Liver (tissue), 3 donors: ENCODE results near the gene PAPOLB.

Experiments used
- CTCF ChIP-seq: fragments of 150-350 bp; IDR thresholded peaks from 2 replicates; pipeline ENCODE4 v1.5.1; 2017; ENCODE audit warnings: improper control_type of control experiment, low read depth, low read length; ENCODE audit not compliant: missing input control
- FOXA1 ChIP-seq: IDR thresholded peaks from 2 replicates; pipeline ENCODE4 v1.6.1; 2016; ENCODE audit warnings: antibody characterized with exemption
- GABPA ChIP-seq, 2 donors: IDR thresholded peaks in 1 of 2; conservative IDR thresholded peaks in 1 of 2; 2 replicates each; pipeline ENCODE4 v1.6.1; 2016; ENCODE audit warnings: antibody characterized with exemption in 2 of 2, mild to moderate bottlenecking in 1 of 2, moderate library complexity in 1 of 2
- JUND ChIP-seq, 2 donors: IDR thresholded peaks; 2 replicates each; pipeline ENCODE4 v1.6.1; 2016; ENCODE audit warnings: antibody characterized with exemption in 2 of 2
- MAX ChIP-seq: IDR thresholded peaks from 2 replicates; pipeline ENCODE4 v1.6.1; 2016; ENCODE audit warnings: antibody characterized with exemption
- NR2F2 ChIP-seq: IDR thresholded peaks from 2 replicates; pipeline ENCODE4 v1.6.1; 2016; ENCODE audit warnings: antibody characterized with exemption
- RAD21 ChIP-seq, 2 donors: IDR thresholded peaks; 2 replicates each; pipeline ENCODE4 v1.6.1; 2016; ENCODE audit warnings: antibody characterized with exemption in 2 of 2, mild to moderate bottlenecking in 2 of 2
- REST ChIP-seq: IDR thresholded peaks from 2 replicates; pipeline ENCODE4 v1.6.1; 2016; ENCODE audit warnings: antibody characterized with exemption, mild to moderate bottlenecking
- RXRA ChIP-seq, 2 donors: IDR thresholded peaks; 2 replicates each; pipeline ENCODE4 v1.6.1; 2017 to 2018; ENCODE audit warnings: antibody characterized with exemption in 2 of 2, mild to moderate bottlenecking in 1 of 2
- TAF1 ChIP-seq: conservative IDR thresholded peaks from 2 replicates; pipeline ENCODE4 v1.6.1; 2016; ENCODE audit warnings: antibody characterized with exemption, mild to moderate bottlenecking
- YY1 ChIP-seq: IDR thresholded peaks from 2 replicates; pipeline ENCODE4 v1.6.1; 2016; ENCODE audit warnings: antibody characterized with exemption, mild to moderate bottlenecking
- donor health status: healthy.
- donor health status: healthy.

- no peak for TF ChIP-seq REST
- no peak for TF ChIP-seq CTCF
- no peak for TF ChIP-seq FOXA1
- no peak for TF ChIP-seq TAF1
- no peak for TF ChIP-seq MAX
- TF ChIP-seq NR2F2, result no peak
- TF ChIP-seq GABPA (IDR thresholded peaks at IDR 0.05 in 1 of 2, conservative IDR thresholded peaks at IDR 0.05 in 1 of 2), result no peak
- no peak for TF ChIP-seq RXRA (IDR thresholded peaks at IDR 0.05)
- no peak for TF ChIP-seq RAD21 (IDR thresholded peaks at IDR 0.05)
- no peak for TF ChIP-seq JUND (IDR thresholded peaks at IDR 0.05)
- TF ChIP-seq YY1, result no peak
These were observed 603 bp downstream of the PAPOLB start for GRCh38 chr7:4861227-4861626.
